Stomach (tissue), 9 donors: Measurements from ENCODE around the gene CUX1. TPM values are rescaled to one million over a fixed set of nuclear protein-coding genes. Genes with fewer than 3 reads are reported as not detected.

Experiments used
- DNase-seq, 2 donors: peaks; one replicate each; pipeline versions ENCODE4 v3.0.0 to v3.0.0-alpha.2; 2013 to 2019
- H3K27ac ChIP-seq, 5 donors: fragments of 200-600 bp in 4 of 5; sonication (generic) in 4 of 5; one replicate each; pipeline ENCODE4 v1.5.1; 2013 to 2019; ENCODE audit warnings: mild to moderate bottlenecking in 1 of 5, moderate library complexity in 1 of 5
- H3K27me3 ChIP-seq, 3 donors: fragments of 200-600 bp; sonication (generic); one replicate each; pipeline ENCODE4 v1.5.1; 2017 to 2019; ENCODE audit warnings: mixed run types in 1 of 3
- H3K36me3 ChIP-seq, 4 donors: fragments of 200-600 bp; sonication (generic); 1 replicate in 3 of 4; 2 replicates in 1 of 4; pipeline ENCODE4 v1.5.1; 2016 to 2019
- H3K4me1 ChIP-seq, 4 donors: fragments of 200-600 bp; sonication (generic); one replicate each; pipeline ENCODE4 v1.5.1; 2016 to 2019
- H3K4me3 ChIP-seq, 4 donors: fragments of 200-600 bp; sonication (generic) in 3 of 4; one replicate each; pipeline ENCODE4 v1.5.1; 2016 to 2019; ENCODE audit warnings: mild to moderate bottlenecking in 1 of 4
- H3K9me3 ChIP-seq, 4 donors: fragments of 200-600 bp; sonication (generic); one replicate each; pipeline ENCODE4 v1.5.1; 2016 to 2019
- CTCF ChIP-seq, 7 experiments: fragments of 450-650 bp in 4 of 7; fragments of 200-600 bp in 3 of 7; sonication (generic) in 3 of 7; IDR thresholded peaks; one replicate each; pipeline ENCODE4 v1.5.1; 2016 to 2019; ENCODE audit warnings: antibody characterized with exemption in 7 of 7, control low read depth in 2 of 7, mild to moderate bottlenecking in 1 of 7
- EP300 ChIP-seq: sonication (generic); formaldehyde crosslinking; IDR thresholded peaks from one replicate; pipeline ENCODE4 v1.6.1; 2017; ENCODE audit warnings: antibody characterized with exemption
- POLR2A ChIP-seq, 4 donors: fragments of 450-650 bp; IDR thresholded peaks; one replicate each; pipeline ENCODE4 v1.6.1; 2016; ENCODE audit warnings: antibody characterized with exemption in 4 of 4, control low read depth in 2 of 4, mild to moderate bottlenecking in 1 of 4, moderate library complexity in 1 of 4
- POLR2AphosphoS5 ChIP-seq, 3 donors: sonication (generic); formaldehyde crosslinking; IDR thresholded peaks; one replicate each; pipeline ENCODE4 v1.6.1; 2016; ENCODE audit warnings: antibody characterized with exemption in 3 of 3
- WGBS, 5 donors: extraction: QIAGEN DNeasy Blood & Tissue Kit in 3 of 5; methylation state at CpG; one replicate each; pipeline versions ENCODE4 v1.1.5 to v1.1.7; 2013 to 2018; 5-methylcytosine and 5-hydroxymethylcytosine counted together
- intact Hi-C: fragments of 100-400 bp; cut with DNase I; formaldehyde crosslinking; loops from one replicate; pipeline ENCODE4 v1.15.1; 2023; ENCODE audit warnings: low total_unique reads
- polyA plus RNA-seq, 3 donors: library from polyadenylated mRNA; stranded (reverse); fragments of 200-250 nt; gene quantifications; one replicate each; pipeline ENCODE4 v1.2.3, GENCODE V29; 2013
- total RNA-seq, 5 donors: library from RNA; depleted of rRNA; stranded (reverse); fragments of >200 nt; gene quantifications; one replicate each; pipeline versions ENCODE4 v1.1.0 to v1.2.3, GENCODE V29; 2014 to 2016
- donor health status: healthy with polysubstance abuse.
- donor health status: Bipolar disorder and iron deficiency.
- donor health status: healthy.

CUX1 gene
- total and polyA plus RNA-seq, 8 donors: 24.7 to 201 (median 54.7) TPM

GRCh38 chr7:102064361-102065025, 247.1 kb downstream of the CUX1 start:
- intact Hi-C loops: no loop called here
- DNase-seq: peak in 1 of 2 donors; percentile 53
- peak overlapping the region in 4 of 5 donors; percentile 24 to 70 (median 34) for H3K27ac ChIP-seq
- H3K9me3 ChIP-seq: no peaks in the 10 kb centered on the region
- no peak overlapping the region for H3K4me3 ChIP-seq
- H3K36me3 ChIP-seq: peaks cover 0 to 10% (median 5%) of the 10 kb centered on the region in 4 donors
- no peaks in the 10 kb centered on the region for H3K27me3 ChIP-seq
- WGBS, 5 donors: 46 to 57% (median 51%) methylated on average over 10 to 12 of the region's 12 CpGs
- TF ChIP-seq CTCF (IDR thresholded peaks at IDR 0.05): no peak
- no peak for TF ChIP-seq POLR2A (IDR thresholded peaks at IDR 0.05)
- peak in 1 of 3 donors; percentile 7 for TF ChIP-seq POLR2AphosphoS5 (IDR thresholded peaks at IDR 0.05)
- peaks cover 10 to 23% (median 14%) of the 10 kb centered on the region in 4 donors for H3K4me1 ChIP-seq

- H3K27ac ChIP-seq: peak overlapping the region in 2 of 5 donors; percentile 35 to 70
- 88 to 96% (median 94%) methylated on average over 6 of the region's 6 CpGs for WGBS, 5 donors
- peaks cover 10 to 23% (median 14%) of the 10 kb centered on the region in 4 donors for H3K4me1 ChIP-seq
- H3K9me3 ChIP-seq: no peaks in the 10 kb centered on the region
- no peak for DNase-seq
- H3K4me3 ChIP-seq: no peak overlapping the region
- TF ChIP-seq EP300: no peak
- no peak for TF ChIP-seq POLR2A (IDR thresholded peaks at IDR 0.05)
- TF ChIP-seq CTCF (IDR thresholded peaks at IDR 0.05): no peak
- no peak for TF ChIP-seq POLR2AphosphoS5 (IDR thresholded peaks at IDR 0.05)
- no peaks in the 10 kb centered on the region for H3K27me3 ChIP-seq
- H3K36me3 ChIP-seq: peaks cover 0 to 15% (median 9%) of the 10 kb centered on the region in 4 donors
- intact Hi-C loops: no loop called here
Measured at GRCh38 chr7:102065226-102065625, 247.8 kb downstream of the CUX1 start.

DNA sequence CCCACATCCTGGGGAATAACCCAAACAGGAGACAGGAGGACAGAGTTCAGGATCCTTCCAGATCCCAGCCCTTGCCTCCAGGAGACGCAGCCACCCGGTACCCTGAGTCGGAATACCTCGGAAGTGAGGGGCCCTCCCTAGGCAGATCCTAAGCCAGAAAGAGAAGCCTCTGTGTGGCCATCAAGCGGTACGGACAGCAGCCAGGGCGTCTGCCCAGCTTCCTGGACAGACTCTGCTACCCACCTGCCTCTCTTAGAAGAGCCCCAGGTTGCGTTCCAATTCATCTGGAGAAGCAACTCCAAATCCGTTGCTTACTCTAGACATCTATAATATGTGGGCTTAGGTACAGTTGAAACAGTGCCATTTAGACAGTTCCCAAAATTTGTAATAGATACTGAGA, 249.1 kb downstream of the CUX1 start:
- Histone ChIP-seq H3K36me3 (peaks cover 6 to 27% (median 22%) of the 10 kb centered on the region in 4 donors), H3K27me3 (no peaks in the 10 kb centered on the region), H3K9me3 (peaks cover 0 to under 1% (median 0%) of the 10 kb centered on the region in 4 donors), H3K4me1 (peaks cover 10 to 23% (median 14%) of the 10 kb centered on the region in 4 donors), H3K27ac (no peak overlapping the region), H3K4me3 (no peak overlapping the region)
- intact Hi-C loops: no loop called here
- TF ChIP-seq POLR2AphosphoS5 (IDR thresholded peaks at IDR 0.05): no peak
- TF ChIP-seq CTCF (IDR thresholded peaks at IDR 0.05): no peak
- TF ChIP-seq EP300: no peak
- TF ChIP-seq POLR2A (IDR thresholded peaks at IDR 0.05): no peak
- WGBS, 5 donors: 87 to 95% (median 93%) methylated on average over 7 to 9 of the region's 9 CpGs
- no peak for DNase-seq

DNA sequence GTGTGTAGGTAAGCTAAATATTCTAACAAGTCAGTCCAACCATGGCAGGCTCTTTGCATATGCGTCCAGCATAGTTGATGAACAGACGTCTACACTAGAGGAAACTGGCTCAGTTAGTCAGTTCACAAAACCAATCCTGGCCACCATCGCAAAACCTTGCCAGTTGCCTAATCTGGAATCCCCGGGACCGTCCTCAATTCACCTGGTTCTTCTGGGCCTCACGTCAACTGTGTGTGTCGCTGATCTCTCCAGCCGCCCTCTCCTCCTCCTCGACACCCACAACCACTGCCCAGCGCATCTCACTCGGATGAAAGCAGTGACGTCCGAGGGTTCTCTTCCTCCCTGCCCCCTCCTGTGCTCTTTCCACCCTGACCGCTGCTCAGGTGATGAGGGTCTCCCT, 251.4 kb downstream of the CUX1 start:
- intact Hi-C loops: no loop called here
- no peak overlapping the region for H3K27ac ChIP-seq
- peaks cover 0 to 8% (median 3%) of the 10 kb centered on the region in 4 donors for H3K9me3 ChIP-seq
- DNase-seq: no peak
- TF ChIP-seq POLR2A (IDR thresholded peaks at IDR 0.05) (no peak), EP300 (no peak), POLR2AphosphoS5 (IDR thresholded peaks at IDR 0.05) (no peak), CTCF (IDR thresholded peaks at IDR 0.05) (no peak)
- peaks cover 5 to 15% (median 9%) of the 10 kb centered on the region in 4 donors for H3K4me1 ChIP-seq
- WGBS, 5 donors: 86 to 90% (median 89%) methylated on average over 14 of the region's 14 CpGs
- H3K4me3 ChIP-seq: no peak overlapping the region
- no peaks in the 10 kb centered on the region for H3K27me3 ChIP-seq
- H3K36me3 ChIP-seq: peaks cover 12 to 38% (median 34%) of the 10 kb centered on the region in 4 donors
